ENCODE results near the gene CDRT4. TPM values are rescaled to one million over a fixed set of nuclear protein-coding genes. Genes with fewer than 3 reads are reported as not detected.

Gene CDRT4
- total and polyA plus RNA-seq, 10 of the 15 experiments (the other 5 are each of a cell fraction or from before 2014, with no cell fraction given) = 0.11 to 1.3 (median 0.51) TPM; not detected in 3

Other genes starting within 250 kb of the CDRT4 start
- not detected in 2 replicates for gene PMP22, start 202.3 kb downstream of the CDRT4 start, total RNA-seq (2014; rRNA removed)
- gene PMP22, start 202.3 kb downstream of the CDRT4 start, total RNA-seq (2014; rRNA removed; fragmentation: Illumina TruSeq; extraction: Trizol) = not detected in 2 replicates
- gene PMP22, start 202.3 kb downstream of the CDRT4 start, total RNA-seq (2021) = 0.35 and 0.59 TPM in 2 replicates
- 0.04 TPM in 1 of 2 replicates, not detected in the other for gene PMP22, start 202.3 kb downstream of the CDRT4 start, polyA plus RNA-seq (2011; rRNA removed)
- not detected in 2 replicates for gene PMP22, start 202.3 kb downstream of the CDRT4 start, polyA plus RNA-seq (2014; fragmentation: Illumina TruSeq; extraction: Trizol)
- gene PMP22, start 202.3 kb downstream of the CDRT4 start, polyA plus RNA-seq (2014; fragmentation: Nextera tagmentation; extraction: Ambion mirVana) = not detected
- not detected in 2 replicates for gene PMP22, start 202.3 kb downstream of the CDRT4 start, polyA plus RNA-seq (2014; rRNA removed)
- gene PMP22, start 202.3 kb downstream of the CDRT4 start, polyA plus RNA-seq (2016; fragmentation: Nextera tagmentation; extraction: Ambion mirVana) = not detected
- gene TEKT3, start 126.0 kb downstream of the CDRT4 start, total RNA-seq (2014; rRNA removed) = not detected in 2 replicates
- gene TEKT3, start 126.0 kb downstream of the CDRT4 start, total RNA-seq (2014; rRNA removed; fragmentation: Illumina TruSeq; extraction: Trizol) = not detected in 2 replicates
- gene TEKT3, start 126.0 kb downstream of the CDRT4 start, total RNA-seq (2021) = not detected in 2 replicates
- gene TEKT3, start 126.0 kb downstream of the CDRT4 start, polyA plus RNA-seq (2011; rRNA removed) = not detected in 2 replicates
- not detected in 2 replicates for gene TEKT3, start 126.0 kb downstream of the CDRT4 start, polyA plus RNA-seq (2014; fragmentation: Illumina TruSeq; extraction: Trizol)
- gene TEKT3, start 126.0 kb downstream of the CDRT4 start, polyA plus RNA-seq (2014; fragmentation: Nextera tagmentation; extraction: Ambion mirVana) = not detected
- 0.15 TPM in 1 of 2 replicates, not detected in the other for gene TEKT3, start 126.0 kb downstream of the CDRT4 start, polyA plus RNA-seq (2014; rRNA removed)
- not detected for gene TEKT3, start 126.0 kb downstream of the CDRT4 start, polyA plus RNA-seq (2016; fragmentation: Nextera tagmentation; extraction: Ambion mirVana)
- gene TVP23C, start 95.9 kb upstream of the CDRT4 start, total RNA-seq (2014; rRNA removed) = 3.5 and 4.1 TPM in 2 replicates
- 4.8 and 6.1 TPM in 2 replicates for gene TVP23C, start 95.9 kb upstream of the CDRT4 start, total RNA-seq (2014; rRNA removed; fragmentation: Illumina TruSeq; extraction: Trizol)
- 1.9 and 3.8 TPM in 2 replicates for gene TVP23C, start 95.9 kb upstream of the CDRT4 start, total RNA-seq (2021)
- 0.42 and 1.5 TPM in 2 replicates for gene TVP23C, start 95.9 kb upstream of the CDRT4 start, polyA plus RNA-seq (2011; rRNA removed)
- 1.4 and 1.8 TPM in 2 replicates for gene TVP23C, start 95.9 kb upstream of the CDRT4 start, polyA plus RNA-seq (2014; fragmentation: Illumina TruSeq; extraction: Trizol)
- 1 to 10 TPM; 1.8 TPM for gene TVP23C, start 95.9 kb upstream of the CDRT4 start, polyA plus RNA-seq (2014; fragmentation: Nextera tagmentation; extraction: Ambion mirVana)
- 2.4 and 2.7 TPM in 2 replicates for gene TVP23C, start 95.9 kb upstream of the CDRT4 start, polyA plus RNA-seq (2014; rRNA removed)
- 1 to 10 TPM; 3.1 to 5.0 TPM for gene TVP23C, start 95.9 kb upstream of the CDRT4 start, polyA plus RNA-seq (2016; fragmentation: Nextera tagmentation; extraction: Ambion mirVana)
- gene FBXW10B, start 152.1 kb upstream of the CDRT4 start, total RNA-seq (2014; rRNA removed) = 0.11 and 0.22 TPM in 2 replicates
- gene FBXW10B, start 152.1 kb upstream of the CDRT4 start, total RNA-seq (2014; rRNA removed; fragmentation: Illumina TruSeq; extraction: Trizol) = not detected in 2 replicates
- gene FBXW10B, start 152.1 kb upstream of the CDRT4 start, total RNA-seq (2021) = not detected in 2 replicates
- 0.10 and 0.19 TPM in 2 replicates for gene FBXW10B, start 152.1 kb upstream of the CDRT4 start, polyA plus RNA-seq (2011; rRNA removed)
- 0.04 TPM in 1 of 2 replicates, not detected in the other for gene FBXW10B, start 152.1 kb upstream of the CDRT4 start, polyA plus RNA-seq (2014; fragmentation: Illumina TruSeq; extraction: Trizol)
- not detected for gene FBXW10B, start 152.1 kb upstream of the CDRT4 start, polyA plus RNA-seq (2014; fragmentation: Nextera tagmentation; extraction: Ambion mirVana)
- gene FBXW10B, start 152.1 kb upstream of the CDRT4 start, polyA plus RNA-seq (2014; rRNA removed) = not detected in 2 replicates
- under 1 TPM; 0.10 to 0.16 TPM for gene FBXW10B, start 152.1 kb upstream of the CDRT4 start, polyA plus RNA-seq (2016; fragmentation: Nextera tagmentation; extraction: Ambion mirVana)
- gene TRIM16, start 216.7 kb upstream of the CDRT4 start, total RNA-seq (2014; rRNA removed) = 10.6 and 13.7 TPM in 2 replicates
- gene TRIM16, start 216.7 kb upstream of the CDRT4 start, total RNA-seq (2014; rRNA removed; fragmentation: Illumina TruSeq; extraction: Trizol) = 9.6 and 10.7 TPM in 2 replicates
- 9.1 and 11.9 TPM in 2 replicates for gene TRIM16, start 216.7 kb upstream of the CDRT4 start, total RNA-seq (2021)
- 11.9 and 15.1 TPM in 2 replicates for gene TRIM16, start 216.7 kb upstream of the CDRT4 start, polyA plus RNA-seq (2011; rRNA removed)
- 7.4 and 10.5 TPM in 2 replicates for gene TRIM16, start 216.7 kb upstream of the CDRT4 start, polyA plus RNA-seq (2014; fragmentation: Illumina TruSeq; extraction: Trizol)
- gene TRIM16, start 216.7 kb upstream of the CDRT4 start, polyA plus RNA-seq (2014; fragmentation: Nextera tagmentation; extraction: Ambion mirVana) = 1 to 10 TPM; 3.9 to 6.4 TPM
- gene TRIM16, start 216.7 kb upstream of the CDRT4 start, polyA plus RNA-seq (2014; rRNA removed) = 8.5 and 10.3 TPM in 2 replicates
- 1 to 10 TPM; 2.6 to 3.3 TPM for gene TRIM16, start 216.7 kb upstream of the CDRT4 start, polyA plus RNA-seq (2016; fragmentation: Nextera tagmentation; extraction: Ambion mirVana)
- 19.3 and 22.8 TPM in 2 replicates for gene ZNF286A, start 232.1 kb upstream of the CDRT4 start, total RNA-seq (2014; rRNA removed)
- gene ZNF286A, start 232.1 kb upstream of the CDRT4 start, total RNA-seq (2014; rRNA removed; fragmentation: Illumina TruSeq; extraction: Trizol) = 27.5 and 31.2 TPM in 2 replicates
- gene ZNF286A, start 232.1 kb upstream of the CDRT4 start, total RNA-seq (2021) = 20.1 and 23.7 TPM in 2 replicates
- gene ZNF286A, start 232.1 kb upstream of the CDRT4 start, polyA plus RNA-seq (2011; rRNA removed) = 17.0 and 24.2 TPM in 2 replicates
- 25.5 and 29.9 TPM in 2 replicates for gene ZNF286A, start 232.1 kb upstream of the CDRT4 start, polyA plus RNA-seq (2014; fragmentation: Illumina TruSeq; extraction: Trizol)
- 10 to 100 TPM in 1 of 2 experiments, 1 to 10 TPM in 1; 8.1 to 12.1 TPM for gene ZNF286A, start 232.1 kb upstream of the CDRT4 start, polyA plus RNA-seq (2014; fragmentation: Nextera tagmentation; extraction: Ambion mirVana)
- 8.5 and 19.8 TPM in 2 replicates for gene ZNF286A, start 232.1 kb upstream of the CDRT4 start, polyA plus RNA-seq (2014; rRNA removed)
- 10 to 100 TPM; 12.8 to 14.8 TPM for gene ZNF286A, start 232.1 kb upstream of the CDRT4 start, polyA plus RNA-seq (2016; fragmentation: Nextera tagmentation; extraction: Ambion mirVana)